Tibial nerve (tissue), 3 donors: Measurements from ENCODE around the gene DRICH1.

ENCODE experiments used
- POLR2A ChIP-seq, 2 donors: fragments of 450-650 bp; IDR thresholded peaks; one replicate each; pipeline ENCODE4 v1.6.1; 2017; ENCODE audit warnings: antibody characterized with exemption in 2 of 2, mild to moderate bottlenecking in 2 of 2, moderate library complexity in 2 of 2
- TF ChIP-seq, protein P1 (sequence below), 5 experiments: fragments of 200-600 bp in 3 of 5; fragments of 450-650 bp in 2 of 5; sonication (generic) in 3 of 5; IDR thresholded peaks; one replicate each; pipeline ENCODE4 v1.5.1; 2016 to 2019; ENCODE audit warnings: antibody characterized with exemption in 5 of 5, mild to moderate bottlenecking in 3 of 5, moderate library complexity in 2 of 5

DNA sequence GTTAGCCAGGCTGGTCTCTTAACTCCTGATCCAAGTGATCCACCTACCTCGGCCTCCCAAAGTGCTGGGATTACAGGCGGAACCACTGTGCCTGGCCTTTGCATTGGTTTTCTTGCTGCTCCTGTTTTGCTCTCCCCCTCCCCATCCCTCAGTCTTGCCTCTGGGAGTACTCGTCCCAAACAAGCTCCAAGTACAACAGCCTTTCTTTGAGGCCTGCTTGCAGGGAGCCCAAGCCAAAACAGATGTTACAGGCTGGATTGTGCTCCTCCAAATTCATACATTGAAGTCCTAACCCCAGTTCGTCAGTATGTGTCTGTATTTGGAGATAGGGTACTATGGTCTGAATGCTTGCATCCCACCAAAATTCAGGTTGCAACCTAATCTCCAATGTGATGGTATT lies 60.6 kb downstream of the DRICH1 start:
- TF ChIP-seq, protein P1, sequence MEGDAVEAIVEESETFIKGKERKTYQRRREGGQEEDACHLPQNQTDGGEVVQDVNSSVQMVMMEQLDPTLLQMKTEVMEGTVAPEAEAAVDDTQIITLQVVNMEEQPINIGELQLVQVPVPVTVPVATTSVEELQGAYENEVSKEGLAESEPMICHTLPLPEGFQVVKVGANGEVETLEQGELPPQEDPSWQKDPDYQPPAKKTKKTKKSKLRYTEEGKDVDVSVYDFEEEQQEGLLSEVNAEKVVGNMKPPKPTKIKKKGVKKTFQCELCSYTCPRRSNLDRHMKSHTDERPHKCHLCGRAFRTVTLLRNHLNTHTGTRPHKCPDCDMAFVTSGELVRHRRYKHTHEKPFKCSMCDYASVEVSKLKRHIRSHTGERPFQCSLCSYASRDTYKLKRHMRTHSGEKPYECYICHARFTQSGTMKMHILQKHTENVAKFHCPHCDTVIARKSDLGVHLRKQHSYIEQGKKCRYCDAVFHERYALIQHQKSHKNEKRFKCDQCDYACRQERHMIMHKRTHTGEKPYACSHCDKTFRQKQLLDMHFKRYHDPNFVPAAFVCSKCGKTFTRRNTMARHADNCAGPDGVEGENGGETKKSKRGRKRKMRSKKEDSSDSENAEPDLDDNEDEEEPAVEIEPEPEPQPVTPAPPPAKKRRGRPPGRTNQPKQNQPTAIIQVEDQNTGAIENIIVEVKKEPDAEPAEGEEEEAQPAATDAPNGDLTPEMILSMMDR (IDR thresholded peaks at IDR 0.05), result no peak
- TF ChIP-seq POLR2A (IDR thresholded peaks at IDR 0.05), result no peak
